OCI-M2 (cell line): ENCODE data around the gene CSTB.

Experiments
- DNase-seq: peaks from one replicate; lab custom pipeline; 2025; ENCODE audit not compliant: unreplicated experiment; lab: John Stamatoyannopoulos, UW

Gene CSTB

GRCh38 chr21:43811262-43812105, 35.4 kb upstream of the CSTB start:
- no peak for DNase-seq

- peak; percentile 98 for DNase-seq
Measured at GRCh38 chr21:43810505-43811261, 34.6 kb upstream of the CSTB start.

- DNase-seq: no peak
Measured at GRCh38 chr21:43809853-43810504, 33.9 kb upstream of the CSTB start.

GRCh38 chr21:43809346-43809799, 33.3 kb upstream of the CSTB start:
- no peak for DNase-seq

- no peak for DNase-seq
Measured at GRCh38 chr21:43808832-43809251, 32.7 kb upstream of the CSTB start.

- DNase-seq: no peak
Measured at GRCh38 chr21:43808367-43808766, 32.3 kb upstream of the CSTB start.

- DNase-seq: no peak
Measured at GRCh38 chr21:43806017-43806710, 30.1 kb upstream of the CSTB start.

GRCh38 chr21:43805275-43805800, 29.2 kb upstream of the CSTB start:
- no peak for DNase-seq

- no peak for DNase-seq
Measured at GRCh38 chr21:43803558-43804300, 27.6 kb upstream of the CSTB start.

- DNase-seq: no peak
Measured at GRCh38 chr21:43802713-43803313, 26.7 kb upstream of the CSTB start.

- no peak for DNase-seq
Measured at GRCh38 chr21:43801006-43801783, 25.1 kb upstream of the CSTB start.

GRCh38 chr21:43800566-43800965, 24.5 kb upstream of the CSTB start:
- no peak for DNase-seq

- DNase-seq: no peak
Measured at GRCh38 chr21:43800124-43800523, 24.0 kb upstream of the CSTB start.

GRCh38 chr21:43799301-43799840, 23.3 kb upstream of the CSTB start:
- no peak for DNase-seq

GRCh38 chr21:43797925-43798715, 22.0 kb upstream of the CSTB start:
- no peak for DNase-seq

- DNase-seq: no peak
Measured at GRCh38 chr21:43797415-43797814, 21.3 kb upstream of the CSTB start.

GRCh38 chr21:43794857-43795256, 18.7 kb upstream of the CSTB start:
- no peak for DNase-seq

GRCh38 chr21:43794311-43794710, 18.2 kb upstream of the CSTB start:
- no peak for DNase-seq
